HUES64 (cell line): ENCODE measurements around the gene PLXNA3.

Source experiments
- H3K27ac ChIP-seq: 2 replicates; pipeline ENCODE4 v1.7.0; 2013; ENCODE audit warnings: low read depth, low read length, inconsistent platforms
- H3K27me3 ChIP-seq: 2 replicates; pipeline ENCODE4 v1.6.1; 2013; ENCODE audit warnings: mild to moderate bottlenecking, low read length; ENCODE audit not compliant: insufficient read depth
- H3K36me3 ChIP-seq: 2 replicates; pipeline ENCODE4 v1.6.1; 2013; ENCODE audit warnings: mild to moderate bottlenecking, low read length; ENCODE audit not compliant: insufficient read depth
- H3K4me1 ChIP-seq: 2 replicates; pipeline ENCODE4 v1.6.1; 2013; ENCODE audit warnings: mild to moderate bottlenecking, low read length, moderate library complexity; ENCODE audit not compliant: insufficient read depth
- H3K4me3 ChIP-seq: 2 replicates; pipeline ENCODE4 v1.5.1; 2013; ENCODE audit warnings: mild to moderate bottlenecking, low read length, moderate library complexity
- H3K9ac ChIP-seq: 2 replicates; pipeline ENCODE4 v1.6.1; 2013; ENCODE audit warnings: mild to moderate bottlenecking, low read depth, low read length
- H3K9me3 ChIP-seq: 2 replicates; pipeline ENCODE4 v1.6.1; 2013; ENCODE audit warnings: low read depth, low read length; ENCODE audit not compliant: insufficient read depth
- WGBS: fragments of 150-250, 120-280 bp; methylation state at CpG from one replicate; pipeline ENCODE4 v1.1.7; 2013; ENCODE audit warnings: missing lambda C conversion rate; 5-methylcytosine and 5-hydroxymethylcytosine counted together

The PLXNA3 gene

DNA sequence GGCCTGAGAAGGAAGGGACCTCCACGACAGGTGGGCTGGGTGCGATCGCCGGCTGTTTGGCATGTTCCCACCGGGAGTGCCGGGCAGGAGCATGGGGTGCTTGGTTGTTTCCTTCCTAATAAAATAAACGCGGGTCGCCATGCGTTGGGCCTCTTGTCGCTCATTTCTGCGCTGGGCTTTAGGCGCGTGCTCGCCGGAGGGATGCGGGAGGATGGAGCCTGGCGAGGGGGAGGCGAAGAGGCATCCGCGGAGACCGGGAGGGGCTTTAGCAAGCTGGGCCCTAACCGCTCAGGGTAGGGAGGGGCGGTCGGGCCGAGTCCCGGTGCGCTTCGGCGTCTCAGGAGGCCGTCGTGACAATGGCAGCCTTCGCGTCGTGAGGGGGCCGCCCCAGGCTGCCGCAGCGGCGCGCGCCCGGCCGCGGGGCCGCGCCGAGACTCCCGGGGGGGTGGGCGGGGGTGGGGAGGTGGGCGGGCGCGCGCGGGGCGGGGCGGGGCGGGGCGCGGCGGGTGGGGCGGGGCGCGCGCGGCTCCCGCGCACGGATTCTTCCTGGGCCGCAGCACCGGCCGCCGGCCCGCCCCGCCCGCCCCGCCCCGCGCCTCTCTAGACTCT lies 21.6 kb upstream of the PLXNA3 start:
- 4% methylated on average over 46 of the region's 78 CpGs for WGBS
- Histone ChIP-seq H3K27ac (peak overlapping the region; percentile 81; the same call in 1 of the 2 replicates), H3K4me3 (peak overlapping the region; percentile 77), H3K9ac (peak overlapping the region; percentile 73), H3K9me3 (no peaks in the 10 kb centered on the region), H3K4me1 (0 out of 2 replicates have a peak, but pooled peaks cover 3% of the 10 kb centered on the region), H3K36me3 (peaks cover 40% of the 10 kb centered on the region), H3K27me3 (no peaks in the 10 kb centered on the region)

GRCh38 chrX:154436983-154437752 lies 20.9 kb upstream of the PLXNA3 start, which contains the start of gene GDI1:
GDI1 (plus strand) TSS chrX:154437154; CDS start chrX:154437255, 101 bp downstream.
- Histone ChIP-seq H3K36me3 (peaks cover 42% of the 10 kb centered on the region), H3K27me3 (no peaks in the 10 kb centered on the region), H3K9me3 (no peaks in the 10 kb centered on the region), H3K9ac (peak within 1 kb of the TSS; percentile 73), H3K4me3 (peak within 1 kb of the TSS; percentile 77), H3K4me1 (0 out of 2 replicates have a peak, but pooled peaks cover 3% of the 10 kb centered on the region), H3K27ac (peak within 1 kb of the TSS; percentile 81; the same call in 1 of the 2 replicates)
- under 1% methylated on average over 76 of the region's 93 CpGs for WGBS

DNA sequence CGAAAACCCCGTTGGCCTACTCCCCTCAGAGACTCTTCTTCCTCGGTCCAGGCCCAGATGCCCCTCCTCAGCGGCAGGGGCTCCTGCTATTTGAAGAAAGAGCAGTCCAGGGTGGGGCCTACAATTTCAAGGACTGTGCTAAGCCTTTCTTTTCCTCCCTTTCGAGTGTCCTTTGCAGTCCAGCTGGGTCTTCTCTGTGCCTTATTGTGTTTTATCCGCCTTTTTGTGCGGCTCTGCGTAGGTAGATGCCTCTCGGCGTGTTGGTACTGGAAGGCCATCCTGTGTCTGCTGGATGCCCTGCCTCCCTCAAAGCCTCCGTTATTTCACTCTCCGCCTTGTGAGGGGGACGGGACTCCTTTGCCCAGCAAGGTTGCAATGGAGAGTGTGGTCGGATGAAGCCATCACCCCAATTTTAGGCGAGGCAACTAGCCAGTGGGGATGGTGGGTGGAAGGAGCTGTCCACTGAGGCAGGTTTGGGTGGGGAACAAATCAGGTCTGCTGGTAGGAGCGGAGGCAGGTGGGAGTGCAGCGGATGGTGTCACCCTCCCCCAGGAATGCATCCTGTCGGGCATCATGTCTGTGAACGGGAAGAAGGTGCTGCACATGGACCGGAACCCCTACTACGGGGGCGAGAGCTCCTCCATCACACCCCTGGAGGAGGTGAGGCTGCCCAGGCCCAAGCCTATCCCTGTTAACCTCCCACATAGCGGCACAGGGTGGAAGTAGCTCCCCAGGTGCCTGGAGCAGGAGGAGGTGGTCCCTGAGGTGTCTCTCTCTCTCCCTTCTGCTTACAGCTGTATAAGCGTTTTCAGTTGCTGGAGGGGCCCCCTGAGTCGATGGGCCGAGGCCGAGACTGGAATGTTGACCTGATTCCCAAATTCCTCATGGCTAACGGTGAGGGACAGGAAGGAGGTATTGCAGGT lies 19.8 kb upstream of the PLXNA3 start:
- Histone ChIP-seq H3K36me3 (peaks cover 47% of the 10 kb centered on the region), H3K9ac (no peak overlapping the region; the same call in 1 of the 2 replicates), H3K4me1 (0 out of 2 replicates have a peak, but pooled peaks cover 3% of the 10 kb centered on the region), H3K27ac (no peak overlapping the region), H3K4me3 (peak overlapping the region; percentile 77), H3K9me3 (no peaks in the 10 kb centered on the region), H3K27me3 (no peaks in the 10 kb centered on the region)
- WGBS: 72% methylated on average over 27 of the region's 28 CpGs

- H3K27me3 ChIP-seq: no peaks in the 10 kb centered on the region
- peaks cover 38% of the 10 kb centered on the region for H3K36me3 ChIP-seq
- no peaks in the 10 kb centered on the region for H3K9me3 ChIP-seq
- no peak overlapping the region for H3K4me3 ChIP-seq
- no peak overlapping the region for H3K27ac ChIP-seq
- no peak overlapping the region for H3K9ac ChIP-seq
- 0 out of 2 replicates have a peak, but pooled peaks cover 3% of the 10 kb centered on the region for H3K4me1 ChIP-seq
- 93% methylated on average over 13 of the region's 18 CpGs for WGBS
These were observed 18.2 kb upstream of the PLXNA3 start for GRCh38 chrX:154439841-154440240.

DNA sequence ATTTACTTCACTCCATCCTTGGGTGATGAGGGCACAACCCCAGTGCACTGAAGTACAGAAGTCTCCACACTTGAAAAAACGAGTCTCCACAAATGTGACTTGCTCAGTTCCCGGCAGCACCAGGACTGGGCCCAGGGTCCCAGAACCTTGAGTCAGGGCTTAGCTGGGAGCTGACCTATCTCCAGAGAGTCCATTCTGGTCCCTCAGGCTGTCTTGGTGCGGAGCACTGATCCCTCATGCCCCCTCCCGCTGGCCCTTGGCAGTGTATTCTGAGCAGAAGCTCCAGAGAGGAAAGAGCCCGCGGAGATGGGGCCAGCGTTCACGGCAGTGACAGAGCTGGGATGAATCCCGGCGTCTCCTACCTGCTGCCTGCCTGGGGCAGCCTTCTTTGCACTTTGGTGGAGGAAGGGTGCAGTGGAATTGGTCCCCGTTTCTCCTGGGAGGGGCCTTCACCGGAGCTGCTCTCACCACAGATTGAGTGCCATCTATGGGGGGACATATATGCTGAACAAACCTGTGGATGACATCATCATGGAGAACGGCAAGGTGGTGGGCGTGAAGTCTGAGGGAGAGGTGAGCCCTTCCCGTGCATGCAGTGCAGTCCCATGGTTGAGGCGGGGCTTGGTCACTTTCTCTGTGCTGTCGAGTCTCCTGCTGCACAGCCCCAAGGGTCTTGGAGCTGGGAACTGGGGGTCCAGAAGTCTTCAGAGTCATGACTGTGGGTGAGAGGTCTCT lies 17.3 kb upstream of the PLXNA3 start:
- Histone ChIP-seq H3K27me3 (no peaks in the 10 kb centered on the region), H3K4me3 (no peak overlapping the region), H3K36me3 (peaks cover 34% of the 10 kb centered on the region), H3K4me1 (0 out of 2 replicates have a peak, but pooled peaks cover 3% of the 10 kb centered on the region), H3K27ac (no peak overlapping the region), H3K9ac (no peak overlapping the region), H3K9me3 (no peaks in the 10 kb centered on the region)
- WGBS: 94% methylated on average over 17 of the region's 17 CpGs

DNA sequence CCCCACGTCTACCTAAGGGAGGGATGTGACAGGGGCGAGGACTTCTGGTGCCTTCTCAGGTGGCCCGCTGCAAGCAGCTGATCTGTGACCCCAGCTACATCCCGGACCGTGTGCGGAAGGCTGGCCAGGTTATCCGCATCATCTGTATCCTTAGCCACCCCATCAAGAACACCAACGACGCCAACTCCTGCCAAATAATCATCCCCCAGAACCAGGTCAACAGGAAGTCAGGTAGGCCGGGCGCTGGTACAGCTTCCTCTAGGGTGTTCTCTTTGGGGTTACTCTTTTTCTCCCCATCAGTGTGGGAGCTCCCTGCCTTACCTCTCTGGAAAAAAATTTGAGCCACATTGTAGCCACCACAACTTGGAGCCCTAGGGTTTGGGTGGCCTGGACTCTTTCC lies 16.5 kb upstream of the PLXNA3 start:
- Histone ChIP-seq H3K9ac (no peak overlapping the region), H3K27ac (no peak overlapping the region), H3K27me3 (no peaks in the 10 kb centered on the region), H3K36me3 (peaks cover 34% of the 10 kb centered on the region), H3K9me3 (no peaks in the 10 kb centered on the region), H3K4me3 (no peak overlapping the region), H3K4me1 (no peaks in the 10 kb centered on the region)
- WGBS: 94% methylated on average over 11 of the region's 11 CpGs

- Histone ChIP-seq H3K36me3 (peaks cover 34% of the 10 kb centered on the region), H3K27ac (no peak overlapping the region)
These were observed 15.9 kb upstream of the PLXNA3 start for GRCh38 chrX:154441984-154442707.

GRCh38 chrX:154443479-154443910 lies 14.6 kb upstream of the PLXNA3 start:
- Histone ChIP-seq H3K36me3 (peaks cover 39% of the 10 kb centered on the region), H3K9ac (peak overlapping the region; percentile 36; the same call in 1 of the 2 replicates), H3K27ac (peak overlapping the region; percentile 55; the same call in 1 of the 2 replicates), H3K4me3 (peak overlapping the region; percentile 47), H3K9me3 (no peaks in the 10 kb centered on the region), H3K27me3 (no peaks in the 10 kb centered on the region), H3K4me1 (no peaks in the 10 kb centered on the region)
- WGBS: 17% methylated on average over 10 of the region's 10 CpGs

More at GRCh38 chrX:154441984-154442707, 15.9 kb upstream of the PLXNA3 start:
- no peaks in the 10 kb centered on the region for H3K4me1 ChIP-seq
- no peaks in the 10 kb centered on the region for H3K9me3 ChIP-seq
- H3K9ac ChIP-seq: no peak overlapping the region
- H3K4me3 ChIP-seq: no peak overlapping the region
- 92% methylated on average over 21 of the region's 21 CpGs for WGBS
- H3K27me3 ChIP-seq: no peaks in the 10 kb centered on the region

GRCh38 chrX:154443992-154444754 lies 13.9 kb upstream of the PLXNA3 start, which contains the start of gene FAM50A:
FAM50A (plus strand) TSS chrX:154444141; CDS start chrX:154444236, 95 bp downstream.
- 2% methylated on average over 94 of the region's 94 CpGs for WGBS
- Histone ChIP-seq H3K9ac (peak within 1 kb of the TSS; percentile 70), H3K9me3 (no peaks in the 10 kb centered on the region), H3K4me3 (peak within 1 kb of the TSS; percentile 65), H3K36me3 (peaks cover 39% of the 10 kb centered on the region), H3K27me3 (no peaks in the 10 kb centered on the region), H3K4me1 (no peaks in the 10 kb centered on the region), H3K27ac (peak within 1 kb of the TSS; percentile 55; the same call in 1 of the 2 replicates)
